Adipose tissue (tissue), 3 donors: ENCODE results near the gene SGCE. TPM values are rescaled to one million over a fixed set of nuclear protein-coding genes. Genes with fewer than 3 reads are reported as not detected.

Experiments
- H3K27ac ChIP-seq: one replicate; pipeline ENCODE4 v1.5.1; 2013; ENCODE audit warnings: low read depth, low read length
- WGBS, 3 donors: extraction: QIAGEN DNeasy Blood & Tissue Kit; methylation state at CpG; one replicate each; pipeline ENCODE4 v1.1.7; 2013; 5-methylcytosine and 5-hydroxymethylcytosine counted together
- polyA plus RNA-seq, 3 donors: library from polyadenylated mRNA; stranded (reverse); fragments of 200-250 nt; gene quantifications; one replicate each; pipeline ENCODE4 v1.2.3, GENCODE V29; 2013
- donor health status: healthy with polysubstance abuse.
- donor health status: Bipolar disorder and iron deficiency.
- donor health status: healthy.

SGCE gene
- polyA plus RNA-seq, 3 donors, result 12.3 to 35.3 (median 31.6) TPM

- H3K27ac ChIP-seq, result no peak overlapping the region
- WGBS, 3 donors, result 88 to 94% (median 94%) methylated on average over 6 of the region's 6 CpGs
Observed at GRCh38 chr7:94634502-94634901, 21.4 kb downstream of the SGCE start.

GRCh38 chr7:94633687-94634086 is 22.2 kb downstream of the SGCE start:
- 83 to 92% (median 88%) methylated on average over 2 of the region's 2 CpGs for WGBS, 3 donors
- no peak overlapping the region for H3K27ac ChIP-seq

GRCh38 chr7:94633014-94633341 is 23.0 kb downstream of the SGCE start:
- H3K27ac ChIP-seq, result no peak overlapping the region
- WGBS, 3 donors, result 47 to 87% (median 82%) methylated on average over 4 of the region's 4 CpGs

GRCh38 chr7:94632338-94633013 is 23.5 kb downstream of the SGCE start:
- 39 to 59% (median 58%) methylated on average over 5 of the region's 5 CpGs for WGBS, 3 donors

GRCh38 chr7:94630855-94631254 is 25.1 kb downstream of the SGCE start:
- H3K27ac ChIP-seq, result no peak overlapping the region
- WGBS, 3 donors, result 55 to 73% (median 63%) methylated on average over 4 of the region's 4 CpGs

More at GRCh38 chr7:94632338-94633013, 23.5 kb downstream of the SGCE start:
- H3K27ac ChIP-seq, result no peak overlapping the region

- WGBS, 3 donors, result 29 to 82% (median 75%) methylated on average over 3 of the region's 3 CpGs
- H3K27ac ChIP-seq, result no peak overlapping the region
Observed at GRCh38 chr7:94623820-94624219, 32.1 kb downstream of the SGCE start.

GRCh38 chr7:94621120-94621519 is 34.8 kb downstream of the SGCE start:
- WGBS, 3 donors, result 91 to 95% (median 92%) methylated on average over 2 of the region's 2 CpGs
- H3K27ac ChIP-seq, result no peak overlapping the region

GRCh38 chr7:94620703-94621118 is 35.2 kb downstream of the SGCE start:
- 11 to 55% (median 19%) methylated on average over 2 of the region's 2 CpGs for WGBS, 3 donors
- no peak overlapping the region for H3K27ac ChIP-seq

- WGBS, 3 donors, result 96 to 100% (median 98%) methylated on average over 1 of the region's 1 CpG
- H3K27ac ChIP-seq, result no peak overlapping the region
Observed at GRCh38 chr7:94618126-94618525, 37.8 kb downstream of the SGCE start.

GRCh38 chr7:94616855-94617254 is 39.1 kb downstream of the SGCE start:
- no peak overlapping the region for H3K27ac ChIP-seq
- 87 to 95% (median 92%) methylated on average over 3 of the region's 3 CpGs for WGBS, 3 donors

GRCh38 chr7:94615666-94616065 is 40.3 kb downstream of the SGCE start:
- 88 to 94% (median 92%) methylated on average over 1 of the region's 1 CpG for WGBS, 3 donors
- H3K27ac ChIP-seq, result no peak overlapping the region

GRCh38 chr7:94612661-94613060 is 43.3 kb downstream of the SGCE start:
- H3K27ac ChIP-seq, result no peak overlapping the region

GRCh38 chr7:94612253-94612652 is 43.7 kb downstream of the SGCE start:
- no peak overlapping the region for H3K27ac ChIP-seq
- 89 to 96% (median 91%) methylated on average over 1 of the region's 1 CpG for WGBS, 3 donors

GRCh38 chr7:94609561-94609960 is 46.4 kb downstream of the SGCE start:
- H3K27ac ChIP-seq, result no peak overlapping the region
- 94 to 97% (median 96%) methylated on average over 2 of the region's 2 CpGs for WGBS, 3 donors

- H3K27ac ChIP-seq, result no peak overlapping the region
- WGBS, 3 donors, result 96 to 100% (median 98%) methylated on average over 1 of the region's 1 CpG
Observed at GRCh38 chr7:94605031-94605430, 50.9 kb downstream of the SGCE start.

- WGBS, 3 donors, result 91 to 96% (median 95%) methylated on average over 1 of the region's 1 CpG
- H3K27ac ChIP-seq, result no peak overlapping the region
Observed at GRCh38 chr7:94602181-94602580, 53.8 kb downstream of the SGCE start.

GRCh38 chr7:94600267-94600666 is 55.7 kb downstream of the SGCE start:
- no peak overlapping the region for H3K27ac ChIP-seq
- WGBS, 3 donors, result 88 to 97% (median 92%) methylated on average over 3 of the region's 3 CpGs

GRCh38 chr7:94595717-94596116 is 60.2 kb downstream of the SGCE start:
- whole genome bisulfite sequencing, 3 donors, result 83 to 91% (median 85%) methylated on average over 4 of the region's 4 CpGs
- no peak overlapping the region for H3K27ac ChIP-seq

- H3K27ac ChIP-seq, result no peak overlapping the region
- 38 to 87% (median 79%) methylated on average over 1 of the region's 1 CpG for WGBS, 3 donors
Observed at GRCh38 chr7:94594882-94595281, 61.1 kb downstream of the SGCE start.

GRCh38 chr7:94591176-94591575 is 64.8 kb downstream of the SGCE start:
- 65 to 70% (median 66%) methylated on average over 2 of the region's 2 CpGs for WGBS, 3 donors
- H3K27ac ChIP-seq, result no peak overlapping the region
